Heart left ventricle (tissue), 16 donors: Measurements from ENCODE around the gene RRAS. TPM values are rescaled to one million over a fixed set of nuclear protein-coding genes. Genes with fewer than 3 reads are reported as not detected.

Source experiments
- ATAC-seq, 4 donors: fragments of 200-7000 bp; cut with Tn5 transposase; one replicate each; pipeline ENCODE4 v1.9.1; 2020 to 2022; ENCODE audit warnings: moderate library complexity in 4 of 4, mild to moderate bottlenecking in 3 of 4, moderate number of reproducible peaks in 1 of 4
- DNase-seq, 5 donors: peaks; one replicate each; pipeline ENCODE4 v3.0.0-alpha.2; 2020
- H3K27ac ChIP-seq, 12 donors: fragments of 200-600 bp; sonication (generic) in 4 of 12; one replicate each; pipeline versions ENCODE4 v1.5.0 to v1.8.0; 2016 to 2022; ENCODE audit warnings: mild to moderate bottlenecking in 2 of 12
- H3K27me3 ChIP-seq, 9 donors: fragments of 200-600 bp; sonication (generic) in 2 of 9; one replicate each; pipeline versions ENCODE4 v1.5.1 to v1.8.0; 2016 to 2022; ENCODE audit warnings: mild to moderate bottlenecking in 3 of 9
- H3K36me3 ChIP-seq, 9 donors: fragments of 200-600 bp; sonication (generic) in 2 of 9; one replicate each; pipeline versions ENCODE4 v1.5.0 to v1.8.0; 2018 to 2022; ENCODE audit warnings: mild to moderate bottlenecking in 2 of 9
- H3K4me1 ChIP-seq, 12 donors: fragments of 200-600 bp; sonication (generic) in 4 of 12; one replicate each; pipeline versions ENCODE4 v1.5.0 to v1.8.0; 2016 to 2022; ENCODE audit warnings: mild to moderate bottlenecking in 3 of 12
- H3K4me3 ChIP-seq, 12 donors: fragments of 200-600 bp; sonication (generic) in 4 of 12; one replicate each; pipeline versions ENCODE4 v1.5.0 to v1.8.0; 2017 to 2022; ENCODE audit warnings: mild to moderate bottlenecking in 9 of 12, moderate library complexity in 4 of 12
- H3K9me3 ChIP-seq, 12 donors: fragments of 200-600 bp; sonication (generic) in 4 of 12; one replicate each; pipeline versions ENCODE4 v1.5.0 to v1.8.0; 2016 to 2022; ENCODE audit warnings: mild to moderate bottlenecking in 1 of 12
- CTCF ChIP-seq, 12 donors: fragments of 200-600 bp; sonication (generic) in 4 of 12; IDR thresholded peaks; one replicate each; pipeline versions ENCODE4 v1.5.0 to v1.8.0; 2018 to 2022; ENCODE audit warnings: antibody characterized with exemption in 12 of 12, mild to moderate bottlenecking in 5 of 12
- POLR2A ChIP-seq, 2 donors: fragments of 450-650 bp; IDR thresholded peaks; one replicate each; pipeline ENCODE4 v1.6.1; 2017; ENCODE audit warnings: antibody characterized with exemption in 2 of 2, mild to moderate bottlenecking in 2 of 2, moderate library complexity in 2 of 2
- WGBS, 4 donors: extraction: QIAGEN DNeasy Blood & Tissue Kit in 2 of 4; methylation state at CpG; one replicate each; pipeline versions ENCODE4 v1.1.5 to v1.1.7; 2013 to 2018; 5-methylcytosine and 5-hydroxymethylcytosine counted together
- intact Hi-C, 10 donors: fragments of 100-400 bp; cut with DNase I; formaldehyde crosslinking; loops; one replicate each; pipeline versions ENCODE4 v1.11.1 to v1.14.2; 2022
- polyA plus RNA-seq, 2 donors: library from polyadenylated mRNA; stranded (reverse); fragments of 200-250 nt; gene quantifications; one replicate each; pipeline ENCODE4 v1.2.3, GENCODE V29; 2013
- total RNA-seq, 9 donors: library from RNA; depleted of rRNA in 2 of 9; stranded (reverse); fragments of >200 nt in 2 of 9; fragmentation: NEBNext Ultra II Directional in 3 of 9; extraction: Animal tissue kit (Norgen Biotek cat#: 25700) in 3 of 9; gene quantifications; one replicate each; pipeline versions ENCODE4 v1.1.0 to v1.2.4, GENCODE V29; 2016 to 2023
- donor health status: ischemic (EF 13 %, LVEDD 7.1; RV severe dilation, severe dysfunction).
- donor health status: healthy with polysubstance abuse.
- donor health status: DM: no; HTN: yes; CAD: no.
- donor health status: DM: no; HTN: no; CAD: no.
- donor health status: ischemic (EF 25% LVEDD 6.9; RV normal size, moderate dysfunction).
- donor health status: ischemic (EF 25% LVEDD 5.7; RV mildly dilated, moderate dysfunction).
- donor health status: healthy.
- donor health status: DM: yes; HTN: yes; CAD: no.
- donor health status: ischemic (EF 35%, LVEDD 5.7; RV mildly dilated, moderate dysfunction).
- donor health status: nonischemic (EF 11% LVEDD 7.7; RV severe dilation, severe dysfunction).
- donor health status: DM: yes; HTN: yes; CAD: no.
- donor health status: PGD.
- donor health status: ischemic (EF 29% LVEDD 5.4; RV normal size, mild dysfunction).
- donor health status: nonischemic (EF 23%, LVEDD 6.1; RV moderate dilation, normal function).

Gene RRAS
- total and polyA plus RNA-seq, 11 donors = 64.4 to 177 (median 112) TPM

GRCh38 chr19:49665036-49665350 is 25.1 kb upstream of the RRAS start:
- intact Hi-C loops = loop anchor here in 2 of 10 donors (2.0 to 5.0 kb wide), 2 partner anchors 74 to 168 kb away; partner anchors contain the start of genes PRR12 (in 1 of the 2) and RPS11 (in 1 of the 2)
- H3K36me3 ChIP-seq = peaks cover 0 to 36% (median 30%) of the 10 kb centered on the region in 9 donors
- TF ChIP-seq POLR2A (IDR thresholded peaks at IDR 0.05) (no peak), CTCF (IDR thresholded peaks at IDR 0.05) (no peak)
- H3K27me3 ChIP-seq = no peaks in the 10 kb centered on the region
- DNase-seq (no peak), ATAC-seq (peak in 2 of 4 donors; percentile 0)
- peaks cover 0 to 33% (median 17%) of the 10 kb centered on the region in 12 donors for H3K4me1 ChIP-seq
- WGBS, 4 donors = 0% methylated on average over 7 of the region's 7 CpGs
- H3K9me3 ChIP-seq = no peaks in the 10 kb centered on the region
- peak overlapping the region; percentile 63 to 95 (median 87) for H3K27ac ChIP-seq
- peak overlapping the region; percentile 61 to 93 (median 76) for H3K4me3 ChIP-seq

GRCh38 chr19:49664171-49665035 is 24.5 kb upstream of the RRAS start:
- peak overlapping the region; percentile 61 to 93 (median 76) for H3K4me3 ChIP-seq
- H3K36me3 ChIP-seq = peaks cover 0 to 40% (median 35%) of the 10 kb centered on the region in 9 donors
- no peaks in the 10 kb centered on the region for H3K9me3 ChIP-seq
- intact Hi-C loops = loop anchor here in 2 of 10 donors (1.0 to 5.0 kb wide), 3 partner anchors 22 to 167 kb away; partner anchors contain the start of genes PRR12 (in 1 of the 2), RPS11 (in 1 of the 2) and SCAF1 (in 1 of the 2)
- TF ChIP-seq POLR2A (IDR thresholded peaks at IDR 0.05) (peak in 1 of 2 donors; percentile 57), CTCF (IDR thresholded peaks at IDR 0.05) (peak in 7 of 12 donors; percentile 5 to 28 (median 16))
- H3K27me3 ChIP-seq = no peaks in the 10 kb centered on the region
- peak; percentile 87 to 94 (median 90) for DNase-seq
- 1% methylated on average over 32 to 53 of the region's 53 CpGs for WGBS, 4 donors
- H3K27ac ChIP-seq = peak overlapping the region; percentile 63 to 95 (median 87)
- peak; percentile 44 to 87 (median 80) for ATAC-seq
- peaks cover 0 to 33% (median 17%) of the 10 kb centered on the region in 12 donors for H3K4me1 ChIP-seq

- DNase-seq = peak in 1 of 5 donors; percentile 24
- Histone ChIP-seq H3K36me3 (peaks cover 3 to 50% (median 46%) of the 10 kb centered on the region in 9 donors), H3K27ac (peak overlapping the region in 1 of 12 donors; percentile 60), H3K9me3 (no peaks in the 10 kb centered on the region), H3K4me1 (peaks cover 0 to 33% (median 17%) of the 10 kb centered on the region in 12 donors), H3K4me3 (no peak overlapping the region), H3K27me3 (no peaks in the 10 kb centered on the region)
- TF ChIP-seq POLR2A (IDR thresholded peaks at IDR 0.05) = no peak
- no peak for TF ChIP-seq CTCF (IDR thresholded peaks at IDR 0.05)
- intact Hi-C loops = no loop called here
- no peak for ATAC-seq
- 88 to 94% (median 90%) methylated on average over 12 of the region's 12 CpGs for WGBS, 4 donors
Observed at GRCh38 chr19:49663224-49663623, 23.3 kb upstream of the RRAS start.

- intact Hi-C loops = no loop called here
- DNase-seq (no peak), ATAC-seq (no peak)
- TF ChIP-seq CTCF (IDR thresholded peaks at IDR 0.05) (no peak), POLR2A (IDR thresholded peaks at IDR 0.05) (no peak)
- Histone ChIP-seq H3K9me3 (no peaks in the 10 kb centered on the region), H3K27me3 (no peaks in the 10 kb centered on the region), H3K36me3 (peaks cover 6 to 62% (median 58%) of the 10 kb centered on the region in 9 donors), H3K4me3 (no peak overlapping the region), H3K27ac (no peak overlapping the region), H3K4me1 (peaks cover 0 to 31% (median 17%) of the 10 kb centered on the region in 12 donors)
- WGBS, 4 donors = 93 to 97% (median 93%) methylated on average over 12 to 16 of the region's 16 CpGs
Observed at GRCh38 chr19:49662011-49662410, 22.1 kb upstream of the RRAS start.
